ENCODE data around the gene TYROBP. TPM values are rescaled to one million over a fixed set of nuclear protein-coding genes. Genes with fewer than 3 reads are reported as not detected.

TYROBP gene
- polyA plus RNA-seq, 2 of the 4 experiments (the other 2 are of a cell fraction) = 0.21 TPM; not detected in 1

DNA sequence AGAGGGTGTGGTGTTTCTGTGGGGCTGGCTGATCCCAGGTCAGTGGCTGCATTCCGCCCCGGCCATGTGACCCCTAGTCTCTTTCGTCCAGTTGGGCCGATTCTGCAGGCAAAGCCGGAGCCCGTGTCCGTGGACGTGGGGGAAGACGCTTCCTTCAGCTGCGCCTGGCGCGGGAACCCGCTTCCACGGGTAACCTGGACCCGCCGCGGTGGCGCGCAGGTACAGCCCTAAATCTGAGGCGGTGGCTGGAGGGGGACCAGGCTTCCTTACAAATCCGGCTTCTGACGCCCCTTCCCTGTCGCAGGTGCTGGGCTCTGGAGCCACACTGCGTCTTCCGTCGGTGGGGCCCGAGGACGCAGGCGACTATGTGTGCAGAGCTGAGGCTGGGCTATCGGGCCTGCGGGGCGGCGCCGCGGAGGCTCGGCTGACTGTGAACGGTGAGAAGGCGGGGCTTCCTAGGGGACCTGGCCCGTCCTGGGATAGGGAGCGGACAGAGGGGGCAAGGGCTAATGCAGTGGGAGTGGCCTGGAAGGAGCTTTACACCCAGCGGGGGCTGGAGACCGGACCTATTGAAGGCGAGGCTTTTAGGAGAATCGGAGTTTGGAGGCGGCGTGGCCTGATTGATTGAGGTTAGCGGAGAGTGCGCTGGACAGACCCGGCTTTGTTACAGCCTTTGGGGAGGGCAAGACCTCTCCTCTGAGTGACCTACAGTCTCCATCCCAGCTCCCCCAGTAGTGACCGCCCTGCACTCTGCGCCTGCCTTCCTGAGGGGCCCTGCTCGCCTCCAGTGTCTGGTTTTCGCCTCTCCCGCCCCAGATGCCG lies 47.1 kb downstream of the TYROBP start (continued):
- TF ChIP-seq, protein P1, sequence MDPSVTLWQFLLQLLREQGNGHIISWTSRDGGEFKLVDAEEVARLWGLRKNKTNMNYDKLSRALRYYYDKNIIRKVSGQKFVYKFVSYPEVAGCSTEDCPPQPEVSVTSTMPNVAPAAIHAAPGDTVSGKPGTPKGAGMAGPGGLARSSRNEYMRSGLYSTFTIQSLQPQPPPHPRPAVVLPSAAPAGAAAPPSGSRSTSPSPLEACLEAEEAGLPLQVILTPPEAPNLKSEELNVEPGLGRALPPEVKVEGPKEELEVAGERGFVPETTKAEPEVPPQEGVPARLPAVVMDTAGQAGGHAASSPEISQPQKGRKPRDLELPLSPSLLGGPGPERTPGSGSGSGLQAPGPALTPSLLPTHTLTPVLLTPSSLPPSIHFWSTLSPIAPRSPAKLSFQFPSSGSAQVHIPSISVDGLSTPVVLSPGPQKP (IDR thresholded peaks at IDR 0.05; ENCODE audit: low read depth, low read length) = no peak
- no peak for TF ChIP-seq EP300 (IDR thresholded peaks at IDR 0.05)
- no peak for TF ChIP-seq MAFK (IDR thresholded peaks at IDR 0.05; ENCODE audit: partially characterized antibody)
- TF ChIP-seq, protein P2, sequence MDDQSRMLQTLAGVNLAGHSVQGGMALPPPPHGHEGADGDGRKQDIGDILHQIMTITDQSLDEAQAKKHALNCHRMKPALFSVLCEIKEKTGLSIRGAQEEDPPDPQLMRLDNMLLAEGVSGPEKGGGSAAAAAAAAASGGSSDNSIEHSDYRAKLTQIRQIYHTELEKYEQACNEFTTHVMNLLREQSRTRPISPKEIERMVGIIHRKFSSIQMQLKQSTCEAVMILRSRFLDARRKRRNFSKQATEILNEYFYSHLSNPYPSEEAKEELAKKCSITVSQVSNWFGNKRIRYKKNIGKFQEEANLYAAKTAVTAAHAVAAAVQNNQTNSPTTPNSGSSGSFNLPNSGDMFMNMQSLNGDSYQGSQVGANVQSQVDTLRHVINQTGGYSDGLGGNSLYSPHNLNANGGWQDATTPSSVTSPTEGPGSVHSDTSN (IDR thresholded peaks at IDR 0.05) = no peak
- no peak for TF ChIP-seq NPAS2 (CRISPR knock-in tag; IDR thresholded peaks at IDR 0.05; ENCODE audit: borderline replicate concordance)

DNA sequence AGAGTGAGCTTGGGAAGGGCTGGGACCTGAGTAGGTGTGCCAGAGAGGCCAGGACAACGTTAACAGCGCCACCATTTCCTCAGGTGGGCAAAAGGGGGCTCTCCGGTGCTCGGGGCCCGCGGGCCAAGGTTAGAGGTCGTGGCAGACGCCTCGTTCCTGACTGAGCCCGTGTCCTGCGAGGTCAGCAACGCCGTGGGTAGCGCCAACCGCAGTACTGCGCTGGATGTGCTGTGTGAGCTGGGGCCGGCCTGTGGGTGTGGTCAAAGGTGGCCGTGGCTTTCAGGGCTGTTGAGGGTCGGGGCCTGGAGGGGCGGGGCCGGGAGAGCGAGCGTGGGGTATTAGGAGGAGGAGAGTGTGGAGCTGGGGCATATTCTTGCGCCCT lies 47.7 kb downstream of the TYROBP start:
- ChIA-PET CTCF (interaction anchor here (0.9 to 5.1 kb wide), 3 partner anchors 11 to 33 kb away, joined by 3 to 23 read pairs (median 6); no protein-coding TSS in a partner anchor), POLR2A (no interaction called here)
- no peak for TF ChIP-seq RFX5 (IDR thresholded peaks at IDR 0.05)
- TF ChIP-seq TFCP2L1 (CRISPR knock-in tag; IDR thresholded peaks at IDR 0.05) = no peak
- no peak for TF ChIP-seq CBX2 (IDR thresholded peaks at IDR 0.05; ENCODE audit: borderline replicate concordance, low read depth)
- TF ChIP-seq EHF (CRISPR knock-in tag; IDR thresholded peaks at IDR 0.05) = no peak
- TF ChIP-seq MAZ (IDR thresholded peaks at IDR 0.05; ENCODE audit: borderline replicate concordance, low read depth, low read length) = no peak
- TF ChIP-seq, protein P3, sequence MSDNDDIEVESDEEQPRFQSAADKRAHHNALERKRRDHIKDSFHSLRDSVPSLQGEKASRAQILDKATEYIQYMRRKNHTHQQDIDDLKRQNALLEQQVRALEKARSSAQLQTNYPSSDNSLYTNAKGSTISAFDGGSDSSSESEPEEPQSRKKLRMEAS (IDR thresholded peaks at IDR 0.05) = no peak
- TF ChIP-seq, protein P4, sequence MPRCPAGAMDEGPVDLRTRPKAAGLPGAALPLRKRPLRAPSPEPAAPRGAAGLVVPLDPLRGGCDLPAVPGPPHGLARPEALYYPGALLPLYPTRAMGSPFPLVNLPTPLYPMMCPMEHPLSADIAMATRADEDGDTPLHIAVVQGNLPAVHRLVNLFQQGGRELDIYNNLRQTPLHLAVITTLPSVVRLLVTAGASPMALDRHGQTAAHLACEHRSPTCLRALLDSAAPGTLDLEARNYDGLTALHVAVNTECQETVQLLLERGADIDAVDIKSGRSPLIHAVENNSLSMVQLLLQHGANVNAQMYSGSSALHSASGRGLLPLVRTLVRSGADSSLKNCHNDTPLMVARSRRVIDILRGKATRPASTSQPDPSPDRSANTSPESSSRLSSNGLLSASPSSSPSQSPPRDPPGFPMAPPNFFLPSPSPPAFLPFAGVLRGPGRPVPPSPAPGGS (IDR thresholded peaks at IDR 0.05) = no peak
- TF ChIP-seq MAFK (IDR thresholded peaks at IDR 0.05; ENCODE audit: partially characterized antibody) = no peak
- TF ChIP-seq JUNB (IDR thresholded peaks at IDR 0.05) = no peak
- no peak for TF ChIP-seq RARB (CRISPR knock-in tag; IDR thresholded peaks at IDR 0.05)
- TF ChIP-seq, protein P5, sequence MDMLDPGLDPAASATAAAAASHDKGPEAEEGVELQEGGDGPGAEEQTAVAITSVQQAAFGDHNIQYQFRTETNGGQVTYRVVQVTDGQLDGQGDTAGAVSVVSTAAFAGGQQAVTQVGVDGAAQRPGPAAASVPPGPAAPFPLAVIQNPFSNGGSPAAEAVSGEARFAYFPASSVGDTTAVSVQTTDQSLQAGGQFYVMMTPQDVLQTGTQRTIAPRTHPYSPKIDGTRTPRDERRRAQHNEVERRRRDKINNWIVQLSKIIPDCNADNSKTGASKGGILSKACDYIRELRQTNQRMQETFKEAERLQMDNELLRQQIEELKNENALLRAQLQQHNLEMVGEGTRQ (IDR thresholded peaks at IDR 0.05) = no peak
- H3K27ac ChIP-seq = no peak overlapping the region
- no peak for FAIRE-seq
- no peak overlapping the region for H3K4me2 ChIP-seq
- WGBS (ENCODE audit: missing lambda C conversion rate) = 70% methylated on average over 24 of the region's 24 CpGs
- H3K9me3 ChIP-seq = no peaks in the 10 kb centered on the region
- no peak overlapping the region for H3K4me3 ChIP-seq
- ATAC-seq = no peak
- H3K4me1 ChIP-seq = peaks cover 4% of the 10 kb centered on the region; the same call in 1 of the 3 replicates
- no peak for DNase-seq (ENCODE audit: low read depth in 1 of 2, low spot score in 1 of 2)

DNA sequence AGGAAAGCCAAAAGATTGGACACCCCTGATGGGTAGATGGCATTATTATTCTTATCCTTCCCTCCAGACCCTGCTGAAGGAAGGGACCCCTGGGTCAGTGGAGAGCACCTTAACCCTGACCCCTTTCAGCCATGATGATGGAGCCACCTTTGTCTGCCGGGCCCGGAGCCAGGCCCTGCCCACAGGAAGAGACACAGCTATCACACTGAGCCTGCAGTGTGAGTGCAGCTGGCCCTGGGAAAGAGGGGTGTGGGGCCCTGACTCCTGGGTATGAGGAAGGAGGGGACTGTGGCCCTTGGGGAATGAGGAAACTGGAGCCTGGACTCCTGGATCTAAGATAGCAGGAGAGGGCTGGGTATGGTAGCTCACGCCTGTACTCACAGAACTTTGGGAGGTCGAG lies 48.7 kb downstream of the TYROBP start:
- Histone ChIP-seq H3K4me1 (peaks cover 10% of the 10 kb centered on the region; the same call in 2 of the 3 replicates), H3K27ac (no peak overlapping the region), H3K9me3 (no peaks in the 10 kb centered on the region), H3K4me2 (no peak overlapping the region), H3K4me3 (no peak overlapping the region)
- ChIA-PET POLR2A (no interaction called here), CTCF (interaction anchor here (0.6 to 5.1 kb wide), 3 partner anchors 10 to 495 kb away, joined by 4 to 23 read pairs (median 6); no protein-coding TSS in a partner anchor)
- no peak for DNase-seq (ENCODE audit: low read depth in 1 of 2, low spot score in 1 of 2)
- 58% methylated on average over 4 of the region's 4 CpGs for WGBS (ENCODE audit: missing lambda C conversion rate)
- ATAC-seq = no peak
- TF ChIP-seq ZSCAN20 (CRISPR knock-in tag; IDR thresholded peaks at IDR 0.05) (no peak), TP53 (CRISPR knock-in tag; IDR thresholded peaks at IDR 0.05) (no peak), EP300 (IDR thresholded peaks at IDR 0.05) (no peak), KDM5A (IDR thresholded peaks at IDR 0.05) (no peak), EHF (CRISPR knock-in tag; IDR thresholded peaks at IDR 0.05) (no peak), HEYL (CRISPR knock-in tag; IDR thresholded peaks at IDR 0.05) (no peak), PHF8 (IDR thresholded peaks at IDR 0.05; ENCODE audit: borderline replicate concordance, low read depth) (no peak), ZNF302 (CRISPR knock-in tag; IDR thresholded peaks at IDR 0.05) (no peak), GATA3 (IDR thresholded peaks at IDR 0.05; ENCODE audit: borderline replicate concordance) (no peak), CBX2 (IDR thresholded peaks at IDR 0.05; ENCODE audit: borderline replicate concordance, low read depth) (no peak), RFX5 (IDR thresholded peaks at IDR 0.05) (no peak), FOXS1 (CRISPR knock-in tag; IDR thresholded peaks at IDR 0.05) (no peak), SREBF2 (IDR thresholded peaks at IDR 0.05) (no peak), RAD21 (conservative IDR thresholded peaks at IDR 0.05 in 1 of 2, IDR thresholded peaks at IDR 0.05 in 1 of 2) (no peak), NPAS2 (CRISPR knock-in tag; IDR thresholded peaks at IDR 0.05; ENCODE audit: borderline replicate concordance) (no peak), SMC3 (IDR thresholded peaks at IDR 0.05) (no peak), KDM1A (IDR thresholded peaks at IDR 0.05; ENCODE audit: low read depth) (no peak), RNF2 (IDR thresholded peaks at IDR 0.05; ENCODE audit: borderline replicate concordance, low read depth) (no peak)
- TF ChIP-seq, protein P3 (IDR thresholded peaks at IDR 0.05) = no peak
- no peak for FAIRE-seq
